HCT116 (cell line): Measurements from ENCODE around the gene CCDC73.

ENCODE experiments used
- CTCF ChIP-seq, 3 experiments: fragments of 200-600 bp in 1 of 3; sonication (generic) in 1 of 3; IDR thresholded peaks in 2 of 3; conservative IDR thresholded peaks in 1 of 3; 2 replicates each; pipeline ENCODE4 v1.5.1; 2012 to 2017; ENCODE audit warnings: low read depth in 2 of 3, low read length in 2 of 3, antibody characterized with exemption in 1 of 3, borderline replicate concordance in 1 of 3, control low read depth in 1 of 3, mild to moderate bottlenecking in 1 of 3, mixed read lengths in 1 of 3, mixed run types in 1 of 3, moderate library complexity in 1 of 3; ENCODE audit not compliant: insufficient read depth in 1 of 3
- EZH2 ChIP-seq: fragments of 200-600 bp; sonication (generic); IDR thresholded peaks from 2 replicates; pipeline ENCODE4 v1.6.1; 2017; ENCODE audit warnings: antibody characterized with exemption, mixed run types
- MAX ChIP-seq: IDR thresholded peaks from 2 replicates; pipeline ENCODE4 v1.6.1; 2012
- POLR2A ChIP-seq: IDR thresholded peaks from 2 replicates; pipeline ENCODE4 v1.7.0; 2011; ENCODE audit warnings: borderline replicate concordance; ENCODE audit not compliant: insufficient read depth, insufficient read length; ENCODE audit errors: extremely low read depth
- TF ChIP-seq, protein P1 (sequence below): IDR thresholded peaks from 2 replicates; pipeline ENCODE4 v1.6.1; 2012; ENCODE audit warnings: low read depth

- TF ChIP-seq CTCF (IDR thresholded peaks at IDR 0.05 in 2 of 3, conservative IDR thresholded peaks at IDR 0.05 in 1 of 3; ENCODE audit: borderline replicate concordance in 1 of 3, insufficient read depth in 1 of 3, low read depth in 2 of 3, low read length in 2 of 3), result no peak
- TF ChIP-seq EZH2, result no peak
- no peak for TF ChIP-seq POLR2A
- TF ChIP-seq MAX, result no peak
- TF ChIP-seq, protein P1, sequence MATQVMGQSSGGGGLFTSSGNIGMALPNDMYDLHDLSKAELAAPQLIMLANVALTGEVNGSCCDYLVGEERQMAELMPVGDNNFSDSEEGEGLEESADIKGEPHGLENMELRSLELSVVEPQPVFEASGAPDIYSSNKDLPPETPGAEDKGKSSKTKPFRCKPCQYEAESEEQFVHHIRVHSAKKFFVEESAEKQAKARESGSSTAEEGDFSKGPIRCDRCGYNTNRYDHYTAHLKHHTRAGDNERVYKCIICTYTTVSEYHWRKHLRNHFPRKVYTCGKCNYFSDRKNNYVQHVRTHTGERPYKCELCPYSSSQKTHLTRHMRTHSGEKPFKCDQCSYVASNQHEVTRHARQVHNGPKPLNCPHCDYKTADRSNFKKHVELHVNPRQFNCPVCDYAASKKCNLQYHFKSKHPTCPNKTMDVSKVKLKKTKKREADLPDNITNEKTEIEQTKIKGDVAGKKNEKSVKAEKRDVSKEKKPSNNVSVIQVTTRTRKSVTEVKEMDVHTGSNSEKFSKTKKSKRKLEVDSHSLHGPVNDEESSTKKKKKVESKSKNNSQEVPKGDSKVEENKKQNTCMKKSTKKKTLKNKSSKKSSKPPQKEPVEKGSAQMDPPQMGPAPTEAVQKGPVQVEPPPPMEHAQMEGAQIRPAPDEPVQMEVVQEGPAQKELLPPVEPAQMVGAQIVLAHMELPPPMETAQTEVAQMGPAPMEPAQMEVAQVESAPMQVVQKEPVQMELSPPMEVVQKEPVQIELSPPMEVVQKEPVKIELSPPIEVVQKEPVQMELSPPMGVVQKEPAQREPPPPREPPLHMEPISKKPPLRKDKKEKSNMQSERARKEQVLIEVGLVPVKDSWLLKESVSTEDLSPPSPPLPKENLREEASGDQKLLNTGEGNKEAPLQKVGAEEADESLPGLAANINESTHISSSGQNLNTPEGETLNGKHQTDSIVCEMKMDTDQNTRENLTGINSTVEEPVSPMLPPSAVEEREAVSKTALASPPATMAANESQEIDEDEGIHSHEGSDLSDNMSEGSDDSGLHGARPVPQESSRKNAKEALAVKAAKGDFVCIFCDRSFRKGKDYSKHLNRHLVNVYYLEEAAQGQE, result no peak
These were observed 12.7 kb downstream of the CCDC73 start for GRCh38 chr11:32781721-32782120.
